ENCODE measurements around the gene IFNG-AS1.

Gene IFNG-AS1

DNA sequence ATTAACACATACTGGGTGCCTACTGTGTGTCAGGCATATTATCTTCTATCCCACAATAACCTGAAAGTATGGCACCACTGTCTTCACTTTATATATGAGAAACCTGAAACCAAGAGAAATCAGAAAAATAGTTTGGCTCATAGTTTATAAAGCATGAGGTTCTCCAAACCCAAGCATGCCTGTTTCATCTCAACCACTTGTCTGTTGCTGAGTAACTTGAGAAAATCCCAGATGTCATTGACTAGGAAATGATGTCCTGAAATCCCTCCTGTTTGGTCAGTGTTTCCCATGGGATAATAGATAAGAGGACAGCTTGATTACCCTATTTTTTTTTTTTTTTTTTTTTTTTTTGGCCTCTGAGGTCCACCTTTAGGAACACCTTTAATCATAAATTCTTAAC lies 2.6 kb upstream of the IFNG-AS1 start:
- no peaks in the 10 kb centered on the region for H3K9me3 ChIP-seq (ENCODE audit: control insufficient read depth, insufficient read depth, low read depth, low read length)
- ChIA-PET CTCF (interaction anchor here (0.5 kb wide), 1 partner anchor 17 kb away, joined by 4 read pairs; no protein-coding TSS in a partner anchor), POLR2A (no interaction called here)
- TF ChIP-seq ZNF121 (tag by site-specific recombination; IDR thresholded peaks at IDR 0.05) (no peak), ZFP3 (tag by site-specific recombination; IDR thresholded peaks at IDR 0.05; ENCODE audit: low read depth) (no peak), ZNF530 (tag by site-specific recombination; IDR thresholded peaks at IDR 0.05; ENCODE audit: low read depth) (no peak), SP7 (tag by site-specific recombination; IDR thresholded peaks at IDR 0.05) (no peak), ZNF830 (tag by site-specific recombination; IDR thresholded peaks at IDR 0.05; ENCODE audit: low read depth) (no peak), ZNF214 (tag by site-specific recombination; IDR thresholded peaks at IDR 0.05; ENCODE audit: borderline replicate concordance) (no peak), ZNF76 (tag by site-specific recombination; IDR thresholded peaks at IDR 0.05; ENCODE audit: borderline replicate concordance, low read depth) (no peak), ZNF10 (tag by site-specific recombination; IDR thresholded peaks at IDR 0.05) (no peak), BCL11B (tag by site-specific recombination; IDR thresholded peaks at IDR 0.05; ENCODE audit: low read depth) (no peak), ZNF600 (tag by site-specific recombination; IDR thresholded peaks at IDR 0.05) (no peak), ZNF157 (tag by site-specific recombination; IDR thresholded peaks at IDR 0.05) (no peak), ZNF701 (tag by site-specific recombination; IDR thresholded peaks at IDR 0.05) (no peak)
- TF ChIP-seq, protein P1, sequence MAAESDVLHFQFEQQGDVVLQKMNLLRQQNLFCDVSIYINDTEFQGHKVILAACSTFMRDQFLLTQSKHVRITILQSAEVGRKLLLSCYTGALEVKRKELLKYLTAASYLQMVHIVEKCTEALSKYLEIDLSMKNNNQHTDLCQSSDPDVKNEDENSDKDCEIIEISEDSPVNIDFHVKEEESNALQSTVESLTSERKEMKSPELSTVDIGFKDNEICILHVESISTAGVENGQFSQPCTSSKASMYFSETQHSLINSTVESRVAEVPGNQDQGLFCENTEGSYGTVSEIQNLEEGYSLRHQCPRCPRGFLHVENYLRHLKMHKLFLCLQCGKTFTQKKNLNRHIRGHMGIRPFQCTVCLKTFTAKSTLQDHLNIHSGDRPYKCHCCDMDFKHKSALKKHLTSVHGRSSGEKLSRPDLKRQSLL (tag by site-specific recombination; IDR thresholded peaks at IDR 0.05) = no peak
- TF ChIP-seq, protein P2, sequence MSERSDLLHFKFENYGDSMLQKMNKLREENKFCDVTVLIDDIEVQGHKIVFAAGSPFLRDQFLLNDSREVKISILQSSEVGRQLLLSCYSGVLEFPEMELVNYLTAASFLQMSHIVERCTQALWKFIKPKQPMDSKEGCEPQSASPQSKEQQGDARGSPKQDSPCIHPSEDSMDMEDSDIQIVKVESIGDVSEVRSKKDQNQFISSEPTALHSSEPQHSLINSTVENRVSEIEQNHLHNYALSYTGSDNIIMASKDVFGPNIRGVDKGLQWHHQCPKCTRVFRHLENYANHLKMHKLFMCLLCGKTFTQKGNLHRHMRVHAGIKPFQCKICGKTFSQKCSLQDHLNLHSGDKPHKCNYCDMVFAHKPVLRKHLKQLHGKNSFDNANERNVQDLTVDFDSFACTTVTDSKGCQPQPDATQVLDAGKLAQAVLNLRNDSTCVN (tag by site-specific recombination; optimal IDR thresholded peaks at IDR 0.05) = no peak
- H3K36me3 ChIP-seq (ENCODE audit: control insufficient read depth in 2 of 2, insufficient read depth in 1 of 2, low read length in 2 of 2) = no peaks in the 10 kb centered on the region
- no peaks in the 10 kb centered on the region for H3K4me1 ChIP-seq (ENCODE audit: control insufficient read depth, insufficient read depth, low read length)
- no peak overlapping the region for H3K27ac ChIP-seq (ENCODE audit: extremely low read depth, low read depth, low read length)
- no peak overlapping the region for H3K4me3 ChIP-seq (ENCODE audit: low read depth, low read length)

DNA sequence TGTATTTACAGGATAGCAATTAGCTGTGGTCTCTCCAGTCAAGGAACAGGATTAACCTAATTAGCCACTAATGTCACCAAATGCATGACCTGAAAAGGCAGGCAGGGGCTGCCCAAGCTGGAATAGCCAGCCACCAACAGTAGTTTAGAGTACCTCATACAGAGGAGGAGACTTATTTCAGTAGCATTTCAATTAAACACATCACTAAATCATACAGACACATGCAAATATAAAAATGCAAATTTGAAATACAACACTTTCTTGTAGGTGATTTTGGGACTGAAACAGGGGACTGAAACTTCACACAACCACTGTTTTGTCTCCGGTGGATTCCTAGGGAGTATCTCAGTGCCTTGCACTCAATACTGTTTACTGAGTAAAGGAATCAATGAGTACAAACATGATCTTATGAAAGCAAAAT lies 636 bp upstream of the IFNG-AS1 start:
- H3K4me3 ChIP-seq (ENCODE audit: low read depth, low read length) = no peak overlapping the region
- H3K4me1 ChIP-seq (ENCODE audit: control insufficient read depth, insufficient read depth, low read length) = no peaks in the 10 kb centered on the region
- TF ChIP-seq ZNF549 (tag by site-specific recombination; IDR thresholded peaks at IDR 0.05) (no peak), ZNF600 (tag by site-specific recombination; IDR thresholded peaks at IDR 0.05) (no peak), ZNF747 (tag by site-specific recombination; IDR thresholded peaks at IDR 0.05) (no peak), KLF16 (tag by site-specific recombination; IDR thresholded peaks at IDR 0.05) (no peak), ZBTB8A (tag by site-specific recombination; IDR thresholded peaks at IDR 0.05) (no peak), ZNF140 (tag by site-specific recombination; IDR thresholded peaks at IDR 0.05) (no peak), ZNF658 (tag by site-specific recombination; IDR thresholded peaks at IDR 0.05) (no peak)
- TF ChIP-seq, protein P3, sequence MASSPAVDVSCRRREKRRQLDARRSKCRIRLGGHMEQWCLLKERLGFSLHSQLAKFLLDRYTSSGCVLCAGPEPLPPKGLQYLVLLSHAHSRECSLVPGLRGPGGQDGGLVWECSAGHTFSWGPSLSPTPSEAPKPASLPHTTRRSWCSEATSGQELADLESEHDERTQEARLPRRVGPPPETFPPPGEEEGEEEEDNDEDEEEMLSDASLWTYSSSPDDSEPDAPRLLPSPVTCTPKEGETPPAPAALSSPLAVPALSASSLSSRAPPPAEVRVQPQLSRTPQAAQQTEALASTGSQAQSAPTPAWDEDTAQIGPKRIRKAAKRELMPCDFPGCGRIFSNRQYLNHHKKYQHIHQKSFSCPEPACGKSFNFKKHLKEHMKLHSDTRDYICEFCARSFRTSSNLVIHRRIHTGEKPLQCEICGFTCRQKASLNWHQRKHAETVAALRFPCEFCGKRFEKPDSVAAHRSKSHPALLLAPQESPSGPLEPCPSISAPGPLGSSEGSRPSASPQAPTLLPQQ (tag by site-specific recombination; IDR thresholded peaks at IDR 0.05) = no peak
- no peak overlapping the region for H3K27ac ChIP-seq (ENCODE audit: extremely low read depth, low read depth, low read length)
- ChIA-PET CTCF (interaction anchor here (0.6 to 0.9 kb wide), 2 partner anchors 51 to 170 kb away, joined by 3 to 4 read pairs; no protein-coding TSS in a partner anchor), POLR2A (no interaction called here)
- H3K9me3 ChIP-seq (ENCODE audit: control insufficient read depth, insufficient read depth, low read depth, low read length) = no peaks in the 10 kb centered on the region
- H3K36me3 ChIP-seq (ENCODE audit: control insufficient read depth in 2 of 2, insufficient read depth in 1 of 2, low read length in 2 of 2) = no peaks in the 10 kb centered on the region
